H9 (cell line): ENCODE data around the gene R3HDML. TPM values are rescaled to one million over a fixed set of nuclear protein-coding genes. Genes with fewer than 3 reads are reported as not detected.

Experiments
- DNase-seq: peaks from one replicate; pipeline ENCODE4 v3.0.0-alpha.2; 2017
- H2AFZ ChIP-seq: one replicate; pipeline ENCODE4 v1.6.1; 2013; ENCODE audit warnings: mild to moderate bottlenecking, low read length, control low read depth, moderate library complexity
- H2AK5ac ChIP-seq: 2 replicates; pipeline ENCODE4 v1.6.1; 2013; ENCODE audit warnings: low read length, control low read depth, mixed read lengths; ENCODE audit not compliant: insufficient read length
- H2BK120ac ChIP-seq: one replicate; pipeline ENCODE4 v1.6.1; 2013; ENCODE audit warnings: low read depth, mild to moderate bottlenecking, low read length, control low read depth, inconsistent platforms; ENCODE audit not compliant: poor library complexity, severe bottlenecking
- H2BK12ac ChIP-seq: 2 replicates; pipeline ENCODE4 v1.6.1; 2013; ENCODE audit warnings: low read length, control low read depth, mixed read lengths, low read depth; ENCODE audit not compliant: insufficient read length
- H2BK15ac ChIP-seq: 2 replicates; pipeline ENCODE4 v1.6.1; 2013; ENCODE audit warnings: low read depth, low read length, control low read depth
- H2BK20ac ChIP-seq: one replicate; pipeline ENCODE4 v1.6.1; 2013; ENCODE audit warnings: low read depth, mild to moderate bottlenecking, low read length, control low read depth, inconsistent platforms; ENCODE audit not compliant: poor library complexity, severe bottlenecking
- H2BK5ac ChIP-seq: 2 replicates; pipeline ENCODE4 v1.6.1; 2013; ENCODE audit warnings: low read length, control low read depth, mixed read lengths; ENCODE audit not compliant: insufficient read length
- H3K14ac ChIP-seq: 2 replicates; pipeline ENCODE4 v1.6.1; 2013; ENCODE audit warnings: low read length, control low read depth; ENCODE audit not compliant: insufficient read depth
- H3K18ac ChIP-seq: 2 replicates; pipeline ENCODE4 v1.6.1; 2013; ENCODE audit warnings: low read depth, mild to moderate bottlenecking, mixed read lengths, low read length, control low read depth; ENCODE audit not compliant: insufficient read length
- H3K23ac ChIP-seq: 2 replicates; pipeline ENCODE4 v1.6.1; 2013; ENCODE audit warnings: low read length, control low read depth, mixed read lengths, low read depth; ENCODE audit not compliant: insufficient read length
- H3K23me2 ChIP-seq: 2 replicates; pipeline ENCODE4 v1.6.1; 2013; ENCODE audit warnings: low read depth, mild to moderate bottlenecking, mixed read lengths, low read length, control low read depth; ENCODE audit not compliant: insufficient read length, poor library complexity, severe bottlenecking
- H3K27ac ChIP-seq: 2 replicates; pipeline ENCODE4 v1.5.1; 2013; ENCODE audit warnings: low read length, control low read depth, mixed read lengths, low read depth; ENCODE audit not compliant: insufficient read length
- H3K27me3 ChIP-seq: 2 replicates; pipeline ENCODE4 v1.6.1; 2013; ENCODE audit warnings: low read length, control low read depth, inconsistent platforms; ENCODE audit not compliant: insufficient read depth
- H3K4ac ChIP-seq: 2 replicates; pipeline ENCODE4 v1.6.1; 2013; ENCODE audit warnings: low read depth, mild to moderate bottlenecking, control low read depth, inconsistent platforms, low read length, moderate library complexity
- H3K4me1 ChIP-seq: 2 replicates; pipeline ENCODE4 v1.6.1; 2013; ENCODE audit warnings: low read length, control low read depth, inconsistent platforms; ENCODE audit not compliant: insufficient read depth
- H3K4me2 ChIP-seq: 2 replicates; pipeline ENCODE4 v1.6.1; 2013; ENCODE audit warnings: low read length, control low read depth, mixed read lengths; ENCODE audit not compliant: insufficient read length, insufficient read depth
- H3K56ac ChIP-seq: 2 replicates; pipeline ENCODE4 v1.6.1; 2013; ENCODE audit warnings: low read depth, mild to moderate bottlenecking, mixed read lengths, low read length, control low read depth; ENCODE audit not compliant: insufficient read length
- H3K79me1 ChIP-seq: 2 replicates; pipeline ENCODE4 v1.6.1; 2013; ENCODE audit warnings: low read depth, mild to moderate bottlenecking, moderate library complexity, low read length, control low read depth, inconsistent platforms; ENCODE audit not compliant: insufficient read depth, poor library complexity, severe bottlenecking
- H3K79me2 ChIP-seq: 2 replicates; pipeline ENCODE4 v1.6.1; 2013; ENCODE audit warnings: low read length, control low read depth, inconsistent platforms; ENCODE audit not compliant: insufficient read depth
- H3K9ac ChIP-seq: 2 replicates; pipeline ENCODE4 v1.6.1; 2013; ENCODE audit warnings: low read length, control low read depth, mixed read lengths; ENCODE audit not compliant: insufficient read length; ENCODE audit errors: extremely low read depth
- H3K9me3 ChIP-seq: one replicate; pipeline ENCODE4 v1.6.1; 2013; ENCODE audit warnings: low read depth, low read length, inconsistent platforms; ENCODE audit not compliant: control insufficient read depth
- H3T11ph ChIP-seq: one replicate; pipeline ENCODE4 v1.6.1; 2013; ENCODE audit warnings: mild to moderate bottlenecking, low read length, control low read depth, inconsistent platforms
- H4K20me1 ChIP-seq: one replicate; pipeline ENCODE4 v1.6.1; 2013; ENCODE audit not compliant: control insufficient read depth, insufficient read length, insufficient read depth
- H4K5ac ChIP-seq: 2 replicates; pipeline ENCODE4 v1.6.1; 2013; ENCODE audit warnings: low read depth, mild to moderate bottlenecking, mixed read lengths, low read length, control low read depth; ENCODE audit not compliant: insufficient read length
- H4K8ac ChIP-seq: replicated peaks from 2 replicates; pipeline ENCODE4 v1.6.1; 2013; ENCODE audit warnings: low read length, control low read depth, mixed read lengths, low read depth; ENCODE audit not compliant: insufficient read length
- H4K91ac ChIP-seq: 2 replicates; pipeline ENCODE4 v1.6.1; 2013; ENCODE audit warnings: low read depth, mild to moderate bottlenecking, moderate library complexity, mixed read lengths, low read length, control low read depth; ENCODE audit not compliant: insufficient read length
- H3K27ac Mint-ChIP-seq, 3 experiments: 2 replicates in 2 of 3; 3 replicates in 1 of 3; pipeline ENCODE4 v1.8.0; 2020 to 2021; ENCODE audit warnings: mixed read lengths in 3 of 3, mild to moderate bottlenecking in 1 of 3, moderate library complexity in 1 of 3
- H3K27me3 Mint-ChIP-seq: 2 replicates; pipeline ENCODE4 v1.8.0; 2021; ENCODE audit warnings: low read depth, mild to moderate bottlenecking, moderate library complexity, mixed read lengths
- H3K36me3 Mint-ChIP-seq, 3 experiments: 2 replicates in 2 of 3; 3 replicates in 1 of 3; pipeline ENCODE4 v1.8.0; 2020 to 2021; ENCODE audit warnings: low read depth in 3 of 3, mixed read lengths in 3 of 3; ENCODE audit not compliant: insufficient read depth in 1 of 3
- H3K4me1 Mint-ChIP-seq, 2 experiments: 2 replicates each; pipeline ENCODE4 v1.8.0; 2020; ENCODE audit warnings: mixed read lengths in 2 of 2
- H3K4me3 Mint-ChIP-seq, 2 experiments: 2 replicates in 1 of 2; 3 replicates in 1 of 2; pipeline ENCODE4 v1.8.0; 2020 to 2021; ENCODE audit warnings: mild to moderate bottlenecking in 2 of 2, mixed read lengths in 2 of 2, moderate library complexity in 1 of 2
- H3K9me3 Mint-ChIP-seq, 2 experiments: 2 replicates in 1 of 2; 3 replicates in 1 of 2; pipeline ENCODE4 v1.8.0; 2020; ENCODE audit warnings: mild to moderate bottlenecking in 2 of 2, mixed read lengths in 2 of 2, moderate library complexity in 1 of 2
- CTCF ChIP-seq: fragments of 200-600 bp; sonication (generic); conservative IDR thresholded peaks from 3 replicates; pipeline ENCODE4 v1.8.0; 2021; ENCODE audit warnings: antibody characterized with exemption, mild to moderate bottlenecking
- WGBS: extraction: QIAGEN DNeasy Blood & Tissue Kit; methylation state at CpG from one replicate; pipeline ENCODE4 v1.1.7; 2013; ENCODE audit warnings: missing lambda C conversion rate, low lambda C conversion rate, mixed read lengths; ENCODE audit not compliant: insufficient read length; ENCODE audit errors: extremely low coverage; 5-methylcytosine and 5-hydroxymethylcytosine counted together
- total RNA-seq: library from RNA; stranded (reverse); gene quantifications from 2 replicates; pipeline ENCODE4 v1.2.1, GENCODE V29; 2021

R3HDML gene
- total RNA-seq, 1 experiment from 2014 or later, result not detected

- Histone ChIP-seq H4K8ac (no peak overlapping the region), H3K4ac (no peak overlapping the region), H4K20me1 (no peaks in the 10 kb centered on the region), H3K23me2 (no peaks in the 10 kb centered on the region), H2BK12ac (no peak overlapping the region), H3K9ac (no peak overlapping the region), H2BK5ac (no peak overlapping the region), H3K23ac (no peak overlapping the region), H3K9me3 (no peaks in the 10 kb centered on the region), H3K56ac (no peak overlapping the region), H3K4me2 (no peak overlapping the region), H2BK120ac (no peak overlapping the region), H4K91ac (no peak overlapping the region), H3T11ph (no peak overlapping the region), H3K14ac (no peak overlapping the region), H2BK15ac (no peak overlapping the region), H3K4me1 (no peaks in the 10 kb centered on the region), H3K18ac (no peak overlapping the region), H4K5ac (no peak overlapping the region), H3K27me3 (no peaks in the 10 kb centered on the region), H3K27ac (no peak overlapping the region), H2AFZ (no peak overlapping the region), H3K79me2 (no peaks in the 10 kb centered on the region), H2BK20ac (no peak overlapping the region), H3K79me1 (no peaks in the 10 kb centered on the region), H2AK5ac (no peak overlapping the region)
- H3K4me3 Mint-ChIP-seq, result peak overlapping the region in 1 of 2 experiments; percentile 15; a peak in 1 of 5 replicates
- H3K4me1 Mint-ChIP-seq, result peaks cover 13 to 20% of the 10 kb centered on the region in 2 experiments
- no peaks in the 10 kb centered on the region for H3K9me3 Mint-ChIP-seq
- no peaks in the 10 kb centered on the region for H3K36me3 Mint-ChIP-seq
- DNase-seq, result peak; percentile 84
- WGBS, result no CpG with 5 or more reads among the region's 15 CpGs
- peak overlapping the region; percentile 6 to 41 (median 11); a peak in 1 of 7 replicates for H3K27ac Mint-ChIP-seq
- H3K27me3 Mint-ChIP-seq, result no peaks in the 10 kb centered on the region
- TF ChIP-seq CTCF, result 0 out of 3 replicates have a peak, but pooled peaks have one; percentile 14
These were observed 757 bp upstream of the R3HDML start for GRCh38 chr20:44336086-44336485.
